HG03571 (cell line): ENCODE results near the gene DNAI2.

Experiments used
- ATAC-seq: cut with Tn5 transposase; IDR thresholded peaks from one replicate; pipeline ENCODE4 v1.9.1; 2021; ENCODE audit not compliant: unreplicated experiment

The DNAI2 gene

DNA sequence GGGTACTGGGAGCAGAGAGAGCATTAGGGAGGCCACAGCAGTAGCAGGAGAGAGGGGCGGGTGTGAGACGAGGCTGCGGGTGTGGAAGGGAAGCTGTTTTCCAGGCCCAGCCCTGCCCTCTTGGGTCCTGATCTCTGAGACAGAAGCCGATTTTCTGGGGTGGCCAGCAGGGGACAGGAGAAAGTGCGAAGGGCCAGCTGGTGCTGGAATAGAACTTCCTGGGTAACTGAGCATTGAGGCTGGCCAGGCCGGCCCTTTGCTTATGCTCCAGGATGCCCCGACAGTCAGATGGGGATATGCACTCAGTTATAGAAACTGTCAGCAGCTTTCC is 86.8 kb downstream of the DNAI2 start:
- no peak for ATAC-seq

DNA sequence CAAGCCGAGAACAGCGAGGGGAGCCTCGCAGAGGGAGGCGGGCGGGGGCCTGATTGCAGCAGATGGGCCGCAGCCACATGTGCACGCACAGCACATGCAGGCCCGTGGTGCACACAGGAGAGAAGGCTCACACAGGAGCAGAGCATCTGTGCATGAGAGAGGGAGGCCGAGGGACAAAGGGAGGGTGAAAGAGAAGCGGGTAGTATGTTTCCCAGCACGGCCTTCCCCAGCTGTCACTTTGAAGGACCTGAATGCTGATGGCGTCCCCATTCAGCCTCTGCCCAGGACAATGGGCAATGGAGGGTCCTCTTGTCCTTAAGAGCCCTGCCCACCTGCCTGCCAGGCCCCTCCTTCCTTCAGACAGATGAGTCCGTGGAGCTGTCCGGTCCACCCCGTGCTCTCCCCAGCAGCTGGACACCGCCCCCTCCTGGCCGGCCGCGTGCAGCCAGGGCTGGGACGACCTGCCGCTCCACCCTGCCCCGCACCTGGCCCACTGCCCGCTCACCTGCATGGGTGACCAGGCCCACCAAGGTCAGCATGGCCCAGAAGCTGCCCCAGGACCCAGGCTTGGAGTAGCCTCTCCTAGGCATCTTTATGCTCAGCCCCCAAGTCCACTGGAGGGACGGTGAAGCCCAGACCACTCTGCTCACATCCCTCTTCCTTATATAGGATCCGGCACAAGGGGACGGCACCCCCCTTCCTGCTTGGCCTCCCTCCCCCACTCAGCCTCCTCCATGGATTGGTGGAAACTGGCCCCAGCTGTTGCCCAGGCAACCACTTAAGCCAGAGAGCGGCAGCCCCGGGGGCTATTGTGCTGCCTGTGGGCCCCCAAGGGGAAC is 87.4 kb downstream of the DNAI2 start, which contains the start of gene BTBD17:
TSS of gene BTBD17 (minus strand) at position 639 of the 839 bp plus-strand sequence. CDS start at position 590, 49 bp downstream.
- ATAC-seq, result no peak

DNA sequence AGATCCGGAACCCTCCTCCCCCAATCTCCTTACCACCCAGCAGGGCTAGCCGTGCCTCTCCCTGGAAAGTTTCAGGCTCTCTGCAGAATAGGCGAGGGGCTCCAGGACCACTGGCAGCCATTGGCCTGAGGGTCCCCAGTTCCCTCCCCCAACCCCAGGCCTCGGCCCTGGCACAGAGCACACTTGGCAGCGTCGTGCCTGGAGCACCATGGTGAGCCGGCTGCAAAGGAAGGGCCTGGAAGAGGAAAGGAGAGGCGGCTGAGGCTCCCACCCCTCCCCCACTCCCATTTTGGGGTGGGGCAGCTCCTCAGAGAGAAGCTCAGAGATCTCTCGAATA is 88.0 kb downstream of the DNAI2 start:
- no peak for ATAC-seq

- ATAC-seq, result no peak
Measured at GRCh38 chr17:74362810-74363498, 88.9 kb downstream of the DNAI2 start.
